HG02610 (cell line): ENCODE results near the gene CERS1.
A peak's percentile ranks its signal among the peaks of the same experiment; 100 is the strongest.

Source experiments
- ATAC-seq: cut with Tn5 transposase; IDR thresholded peaks from one replicate; pipeline ENCODE4 v1.9.1; 2021; ENCODE audit warnings: mild to moderate bottlenecking, moderate library complexity; ENCODE audit not compliant: unreplicated experiment

Gene CERS1

GRCh38 chr19:18841400-18841799 lies 54.6 kb downstream of the CERS1 start:
- ATAC-seq: no peak

DNA sequence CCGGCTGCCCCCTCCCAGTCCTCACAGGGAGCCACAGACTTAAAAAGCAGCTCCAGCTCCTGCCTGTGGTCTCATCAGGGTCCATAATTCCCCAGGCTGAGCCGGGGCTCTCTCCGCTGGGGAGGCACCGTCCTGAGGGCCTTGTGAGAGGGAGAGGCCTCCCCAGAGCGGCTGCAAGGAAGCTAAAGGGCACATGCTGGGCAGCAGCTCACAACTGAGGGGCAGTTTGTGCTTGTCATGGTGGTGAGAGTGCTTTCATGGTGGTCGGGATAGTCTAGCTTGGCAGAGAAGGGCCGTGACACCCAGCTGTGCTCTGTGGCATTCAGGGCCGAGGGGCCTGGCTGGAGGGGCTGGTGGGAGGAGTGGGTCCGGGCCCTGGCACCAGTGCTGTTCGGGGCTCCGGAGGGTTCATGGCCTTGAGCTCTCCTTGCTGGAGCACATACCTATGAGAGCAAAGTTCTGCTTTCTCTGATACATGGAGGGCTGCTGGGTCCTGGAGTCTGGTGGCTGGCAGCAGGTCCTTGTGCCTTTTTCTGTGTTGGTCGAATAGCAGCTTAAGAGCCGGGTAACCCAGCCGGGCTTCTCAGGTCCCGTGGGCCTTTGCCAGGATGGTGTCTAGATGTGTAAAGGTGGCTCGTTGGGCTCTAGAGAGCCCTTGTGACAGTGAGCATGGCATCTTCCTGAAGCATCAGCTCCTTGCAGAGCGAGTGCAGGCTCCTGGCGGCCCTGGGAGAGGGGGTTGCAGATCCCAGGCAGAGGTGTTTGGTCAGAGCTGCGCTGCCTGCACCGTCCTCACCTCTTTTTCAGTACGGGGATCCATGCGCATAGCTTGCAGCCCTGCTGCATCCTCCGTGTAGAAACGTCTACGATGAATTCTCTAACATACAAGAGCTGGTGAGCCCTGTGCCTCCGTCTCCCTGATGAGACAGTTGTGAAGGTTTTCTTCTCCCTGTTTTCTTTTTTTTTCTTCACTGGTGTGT lies 55.4 kb downstream of the CERS1 start:
- ATAC-seq: no peak

DNA sequence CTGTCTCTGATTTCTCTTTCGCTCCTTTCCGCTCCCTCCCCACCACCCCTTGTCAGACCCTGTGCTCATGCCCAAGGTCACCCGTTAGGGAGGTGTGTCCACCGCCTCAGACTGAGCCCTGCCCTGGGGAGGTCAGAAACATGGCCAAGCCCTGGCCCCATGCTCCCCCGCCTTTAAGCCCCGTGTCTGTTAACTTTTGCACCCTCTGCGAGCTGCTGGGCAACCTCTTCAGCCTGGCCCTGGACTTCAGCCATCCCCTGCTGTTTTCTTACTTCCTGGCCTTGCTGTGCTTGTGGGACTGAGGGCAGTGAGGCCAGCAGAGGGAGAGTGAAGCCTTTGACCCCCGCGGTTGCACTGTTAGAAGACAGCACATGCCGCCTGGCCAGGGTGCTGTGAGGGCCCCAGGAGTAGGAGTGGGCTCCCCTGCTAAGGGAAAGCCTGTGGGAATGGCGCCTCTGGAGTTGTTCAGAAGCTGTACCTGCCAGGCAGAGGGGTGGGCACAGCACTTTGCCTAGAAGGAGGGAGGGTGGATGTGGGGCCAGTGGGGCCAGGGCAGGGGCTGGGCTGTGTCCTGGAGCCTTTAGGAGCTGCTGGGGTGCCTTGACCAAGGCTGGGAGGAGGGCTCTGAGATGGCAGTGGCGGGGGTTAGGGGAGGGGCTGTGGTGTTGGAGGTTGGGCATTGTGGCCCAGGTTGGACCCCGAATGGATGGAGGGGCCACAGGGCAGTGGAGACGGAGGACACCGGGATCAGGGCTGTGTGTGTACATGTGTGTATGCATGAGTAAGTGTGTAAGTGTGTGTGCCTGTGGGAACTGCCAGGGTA lies 56.3 kb downstream of the CERS1 start:
- ATAC-seq: no peak

- no peak for ATAC-seq
These were observed 61.3 kb downstream of the CERS1 start for GRCh38 chr19:18834644-18834984.

DNA sequence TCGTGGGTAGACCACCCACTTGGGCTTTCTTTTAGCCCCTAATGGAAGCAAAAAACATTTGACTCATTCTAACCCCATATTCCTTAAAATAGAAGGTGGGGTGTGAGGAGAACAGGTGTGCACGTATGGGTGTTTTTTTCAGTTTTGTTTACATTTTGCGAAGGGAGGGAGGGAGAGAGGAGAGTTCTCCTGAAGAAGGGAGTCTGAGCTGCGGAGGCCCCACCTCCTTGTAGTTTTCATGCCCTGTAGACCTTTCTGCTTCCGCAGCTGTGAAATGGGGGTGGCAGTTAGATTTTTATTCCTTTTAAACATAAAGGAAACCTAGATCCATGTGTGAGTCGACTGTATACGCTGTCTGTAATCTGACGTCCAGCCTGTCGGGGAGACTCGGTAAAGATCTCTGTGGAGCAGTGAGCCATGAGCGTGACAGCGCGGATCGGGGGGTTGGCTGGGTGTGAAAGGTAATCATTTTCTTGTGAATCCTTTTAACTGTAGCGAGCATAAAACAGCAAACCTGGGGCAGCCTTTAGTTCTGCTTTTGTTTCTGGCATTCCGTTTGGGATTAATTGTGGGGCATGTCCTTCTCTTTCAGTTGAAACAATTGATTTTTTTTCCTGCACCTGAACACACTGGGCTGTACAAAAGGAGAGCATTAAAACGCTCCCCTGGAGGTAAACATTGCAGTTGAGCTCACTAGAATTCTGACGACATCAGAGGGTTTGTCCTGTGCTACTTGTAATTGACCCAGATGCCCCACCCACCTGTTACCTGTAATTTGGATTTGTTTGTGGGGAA lies 61.9 kb downstream of the CERS1 start:
- ATAC-seq: no peak

DNA sequence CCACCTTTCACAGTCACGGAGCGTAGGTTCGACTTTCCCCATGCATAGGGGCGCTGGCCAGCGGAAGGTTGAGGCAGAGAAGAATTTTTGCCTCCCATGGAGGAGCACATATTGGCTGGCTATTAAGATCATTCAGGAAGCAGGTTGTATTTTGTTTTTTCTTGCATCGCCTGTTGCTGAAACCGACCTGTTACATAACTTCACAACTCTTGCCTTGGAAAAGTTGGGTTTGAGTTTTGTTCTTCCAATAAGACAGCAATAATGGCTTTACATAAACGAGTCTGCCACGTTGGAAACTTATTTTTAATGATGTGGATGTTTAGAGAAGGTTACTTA lies 62.8 kb downstream of the CERS1 start:
- no peak for ATAC-seq

DNA sequence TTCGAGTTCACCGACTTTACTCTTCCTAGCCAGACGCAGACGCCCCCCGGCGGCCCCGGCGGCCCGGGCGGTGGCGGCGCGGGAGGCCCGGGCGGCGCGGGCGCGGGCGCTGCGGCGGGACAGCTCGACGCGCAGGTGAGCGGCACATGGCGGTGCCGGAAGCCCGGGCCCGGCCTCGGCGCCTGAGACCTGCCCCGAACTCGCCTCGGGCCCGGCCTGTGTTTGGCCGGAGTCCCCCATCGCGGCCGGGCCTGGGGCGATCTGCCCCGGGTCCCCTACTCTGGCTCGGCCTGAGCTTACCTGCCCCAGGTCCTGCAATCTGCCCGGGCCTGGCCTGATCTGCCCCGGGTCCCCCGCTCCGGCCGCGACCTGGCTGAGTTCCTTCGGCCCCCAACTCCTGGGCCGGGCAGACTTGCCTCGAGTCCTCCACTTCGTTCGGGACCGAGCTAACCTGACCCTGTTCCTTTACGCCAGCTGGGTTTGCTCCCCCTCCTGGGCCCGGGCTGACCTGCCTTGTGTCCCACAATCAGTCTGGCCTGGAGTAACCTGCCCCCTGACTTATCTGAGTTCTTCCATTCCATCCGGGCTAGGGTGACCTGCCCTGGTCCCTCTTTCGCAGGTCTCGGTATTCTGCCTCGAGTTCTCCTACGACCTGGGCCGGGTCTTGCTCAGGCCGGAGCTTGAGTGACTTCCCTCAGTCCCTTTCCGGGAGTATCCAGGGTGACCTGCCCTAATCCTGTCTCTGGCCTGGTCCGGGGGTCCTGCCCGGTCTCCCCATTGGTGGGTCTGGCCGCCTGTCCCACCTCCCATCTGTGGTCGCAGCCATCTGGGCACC lies 63.4 kb downstream of the CERS1 start:
- ATAC-seq: peak; percentile 29

GRCh38 chr19:18831524-18832305 lies 64.2 kb downstream of the CERS1 start, which contains the start of gene UPF1:
UPF1 (plus strand) TSS chr19:18831959; CDS start chr19:18832210, 251 bp downstream.
- ATAC-seq: peak; percentile 71

DNA sequence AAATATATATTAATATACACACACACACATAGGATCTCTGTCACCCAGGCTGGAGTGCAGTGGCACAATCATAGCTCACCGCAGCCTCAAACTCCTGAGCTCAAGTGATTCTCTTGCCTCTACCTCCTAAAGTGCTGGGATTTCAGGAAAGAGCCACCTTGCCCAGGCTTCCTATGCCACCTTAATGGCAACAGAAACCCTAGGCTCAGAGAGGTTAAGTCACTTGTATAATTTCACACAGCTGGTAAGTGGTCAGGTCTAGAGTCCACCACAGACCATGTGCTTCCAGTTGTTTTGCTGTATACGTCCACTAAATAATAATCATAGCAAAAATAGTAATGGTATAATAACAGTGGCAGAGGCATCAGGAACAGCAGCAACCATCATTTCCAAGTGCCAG lies 65.5 kb downstream of the CERS1 start:
- ATAC-seq: no peak

DNA sequence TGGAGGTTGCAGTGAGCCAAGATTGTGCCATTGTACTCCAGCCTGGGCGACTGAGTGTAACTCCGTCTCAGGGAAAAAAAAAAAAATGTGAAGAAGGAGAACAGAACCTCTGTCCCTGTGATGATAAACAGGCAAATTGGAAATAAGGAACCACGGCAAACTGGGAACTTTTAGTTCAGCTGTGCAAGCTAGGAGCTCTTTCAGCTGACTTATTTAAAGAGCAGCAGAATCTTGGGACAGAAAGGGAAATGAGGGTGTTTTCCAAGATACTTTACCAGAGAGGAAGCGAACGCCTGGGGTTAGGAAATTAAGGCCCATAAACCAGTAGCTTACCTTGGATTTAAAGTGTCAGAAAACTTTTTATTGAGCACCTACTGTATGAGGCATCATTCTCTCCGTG lies 67.2 kb downstream of the CERS1 start:
- ATAC-seq: no peak
